Measurements from ENCODE around the gene TBC1D9B.

Gene TBC1D9B

GRCh38 chr5:179868541-179868940, 39.2 kb downstream of the TBC1D9B start:
- no peak for DNase-seq

GRCh38 chr5:179867476-179867875, 40.2 kb downstream of the TBC1D9B start:
- DNase-seq = no peak

- DNase-seq = no peak
These were observed 40.6 kb downstream of the TBC1D9B start for GRCh38 chr5:179867079-179867465.

- DNase-seq = no peak
These were observed 41.2 kb downstream of the TBC1D9B start for GRCh38 chr5:179866241-179867078.

GRCh38 chr5:179865491-179866240, 42.0 kb downstream of the TBC1D9B start:
- DNase-seq = no peak

GRCh38 chr5:179864686-179865085, 43.0 kb downstream of the TBC1D9B start:
- no peak for DNase-seq

- no peak for DNase-seq
These were observed 44.1 kb downstream of the TBC1D9B start for GRCh38 chr5:179863449-179864085.

GRCh38 chr5:179862891-179863290, 44.8 kb downstream of the TBC1D9B start:
- no peak for DNase-seq

GRCh38 chr5:179862296-179862695, 45.4 kb downstream of the TBC1D9B start:
- no peak for DNase-seq

- no peak for DNase-seq
These were observed 47.4 kb downstream of the TBC1D9B start for GRCh38 chr5:179860301-179860700.

- peak; percentile 93 for DNase-seq
These were observed 48.9 kb downstream of the TBC1D9B start, which contains the start of gene MRNIP for GRCh38 chr5:179858586-179859427. Gene MRNIP, minus strand, starts transcription at chr5:179858817. Its CDS starts 21 bp downstream, at chr5:179858796.

GRCh38 chr5:179858241-179858585, 49.5 kb downstream of the TBC1D9B start:
- DNase-seq = no peak

GRCh38 chr5:179854356-179854755, 53.3 kb downstream of the TBC1D9B start:
- no peak for DNase-seq

- no peak for DNase-seq
These were observed 54.6 kb downstream of the TBC1D9B start for GRCh38 chr5:179852993-179853547.

GRCh38 chr5:179841621-179842020, 66.1 kb downstream of the TBC1D9B start:
- DNase-seq = no peak

- DNase-seq = no peak
These were observed 66.9 kb downstream of the TBC1D9B start for GRCh38 chr5:179840766-179841165.

GRCh38 chr5:179840321-179840720, 67.4 kb downstream of the TBC1D9B start:
- DNase-seq = no peak

GRCh38 chr5:179839328-179840256, 68.1 kb downstream of the TBC1D9B start:
- DNase-seq = peak; percentile 46

- DNase-seq = no peak
These were observed 70.4 kb downstream of the TBC1D9B start for GRCh38 chr5:179837076-179838011.

All from NCI-H226 (cell line).